ENCODE measurements around the gene AKNAD1. TPM values are rescaled to one million over a fixed set of nuclear protein-coding genes. Genes with fewer than 3 reads are reported as not detected.
A peak's percentile ranks its signal among the peaks of the same experiment; 100 is the strongest.

AKNAD1 gene
- total RNA-seq, 2 donors from 2014 or later, result not detected

GRCh38 chr1:108877348-108878159, 20.7 kb upstream of the AKNAD1 start:
- ATAC-seq (ENCODE audit: insufficient number of reproducible peaks, low FRiP score, low read depth) (no peak), DNase-seq (ENCODE audit: low spot score) (no peak)
- Histone ChIP-seq H3K4me1 (ENCODE audit: control insufficient read depth in 1 of 2, low read depth in 2 of 2) (peaks cover 4 to 5% of the 10 kb centered on the region in 2 donors), H3K4me3 (peak overlapping the region; percentile 82), H3K27me3 (replicated peaks; ENCODE audit: insufficient read depth) (no peaks in the 10 kb centered on the region), H3K27ac (peak overlapping the region; percentile 15 to 28), H3K36me3 (no peaks in the 10 kb centered on the region), H3K9me3 (no peaks in the 10 kb centered on the region)
- no peak for TF ChIP-seq CTCF (IDR thresholded peaks at IDR 0.05)

GRCh38 chr1:108871050-108871724, 14.3 kb upstream of the AKNAD1 start:
- H3K27me3 ChIP-seq (replicated peaks; ENCODE audit: insufficient read depth), result no peaks in the 10 kb centered on the region
- H3K4me1 ChIP-seq (ENCODE audit: control insufficient read depth in 1 of 2, low read depth in 2 of 2), result peaks cover 0 to 3% of the 10 kb centered on the region in 2 donors
- ATAC-seq (ENCODE audit: insufficient number of reproducible peaks, low FRiP score, low read depth) (no peak), DNase-seq (ENCODE audit: low spot score) (no peak)
- H3K36me3 ChIP-seq, result no peaks in the 10 kb centered on the region
- no peaks in the 10 kb centered on the region for H3K9me3 ChIP-seq
- no peak overlapping the region for H3K4me3 ChIP-seq
- no peak for TF ChIP-seq CTCF (IDR thresholded peaks at IDR 0.05)
- H3K27ac ChIP-seq, result no peak overlapping the region

- H3K9me3 ChIP-seq, result no peaks in the 10 kb centered on the region
- H3K36me3 ChIP-seq, result no peaks in the 10 kb centered on the region
- H3K27me3 ChIP-seq (replicated peaks; ENCODE audit: insufficient read depth), result no peaks in the 10 kb centered on the region
- no peak overlapping the region for H3K27ac ChIP-seq
- H3K4me1 ChIP-seq (ENCODE audit: control insufficient read depth in 1 of 2, low read depth in 2 of 2), result no peaks in the 10 kb centered on the region
- ATAC-seq (ENCODE audit: insufficient number of reproducible peaks, low FRiP score, low read depth), result no peak
- TF ChIP-seq CTCF (IDR thresholded peaks at IDR 0.05), result no peak
- no peak overlapping the region for H3K4me3 ChIP-seq
- no peak for DNase-seq (ENCODE audit: low spot score)
Observed at GRCh38 chr1:108865316-108865910, 8.5 kb upstream of the AKNAD1 start.

GRCh38 chr1:108863984-108864383, 7.1 kb upstream of the AKNAD1 start:
- DNase-seq (ENCODE audit: low spot score) (no peak), ATAC-seq (ENCODE audit: insufficient number of reproducible peaks, low FRiP score, low read depth) (no peak)
- TF ChIP-seq CTCF (IDR thresholded peaks at IDR 0.05), result no peak
- H3K9me3 ChIP-seq, result no peaks in the 10 kb centered on the region
- H3K27ac ChIP-seq, result no peak overlapping the region
- H3K4me1 ChIP-seq (ENCODE audit: control insufficient read depth in 1 of 2, low read depth in 2 of 2), result no peaks in the 10 kb centered on the region
- no peaks in the 10 kb centered on the region for H3K36me3 ChIP-seq
- no peaks in the 10 kb centered on the region for H3K27me3 ChIP-seq (replicated peaks; ENCODE audit: insufficient read depth)
- H3K4me3 ChIP-seq, result no peak overlapping the region
